Thyroid gland (tissue), 4 donors: ENCODE results near the gene PTPRT. TPM values are rescaled to one million over a fixed set of nuclear protein-coding genes. Genes with fewer than 3 reads are reported as not detected.

Experiments
- DNase-seq, 2 donors: peaks; one replicate each; pipeline ENCODE4 v3.0.0-alpha.2; 2019
- H3K27ac ChIP-seq, 3 donors: fragments of 200-600 bp; sonication (generic); 1 replicate in 2 of 3; 2 replicates in 1 of 3; pipeline ENCODE4 v1.5.1; 2016 to 2019; ENCODE audit warnings: mild to moderate bottlenecking in 1 of 3, moderate library complexity in 1 of 3
- H3K27me3 ChIP-seq: fragments of 200-600 bp; sonication (generic); one replicate; pipeline ENCODE4 v1.5.1; 2019
- H3K36me3 ChIP-seq, 2 donors: fragments of 200-600 bp; sonication (generic); one replicate each; pipeline ENCODE4 v1.5.1; 2016 to 2019
- H3K4me1 ChIP-seq, 2 donors: fragments of 200-600 bp; sonication (generic); one replicate each; pipeline ENCODE4 v1.5.1; 2017 to 2019
- H3K4me3 ChIP-seq, 3 donors: fragments of 200-600 bp; sonication (generic); replicated peaks in 1 of 3; 1 replicate in 2 of 3; 2 replicates in 1 of 3; pipeline ENCODE4 v1.5.1; 2016; ENCODE audit warnings: mild to moderate bottlenecking in 1 of 3
- H3K9me3 ChIP-seq: fragments of 200-600 bp; sonication (generic); one replicate; pipeline ENCODE4 v1.5.1; 2017
- POLR2A ChIP-seq, 2 donors: fragments of 450-650 bp; IDR thresholded peaks; one replicate each; pipeline ENCODE4 v1.6.1; 2017; ENCODE audit warnings: antibody characterized with exemption in 2 of 2, mild to moderate bottlenecking in 2 of 2, moderate library complexity in 1 of 2
- WGBS, 2 donors: methylation state at CpG; one replicate each; pipeline ENCODE4 v1.1.5; 2017; 5-methylcytosine and 5-hydroxymethylcytosine counted together
- intact Hi-C: fragments of 100-400 bp; cut with DNase I; formaldehyde crosslinking; loops from one replicate; pipeline ENCODE4 v1.15.1; 2023
- total RNA-seq, 4 donors: library from RNA; depleted of rRNA; stranded (reverse); fragments of >200 nt; gene quantifications; one replicate each; pipeline ENCODE4 v1.2.3, GENCODE V29; 2016
- TF ChIP-seq, protein P1 (sequence below), 6 experiments: fragments of 200-600 bp in 3 of 6; fragments of 450-650 bp in 3 of 6; sonication (generic) in 3 of 6; IDR thresholded peaks; one replicate each; pipeline ENCODE4 v1.5.1; 2016 to 2019; ENCODE audit warnings: antibody characterized with exemption in 6 of 6, mild to moderate bottlenecking in 2 of 6, inconsistent platforms in 1 of 6, moderate library complexity in 1 of 6

Gene PTPRT
- total RNA-seq, 4 donors from 2014 or later: 0.11 to 0.15 TPM; not detected in 2

DNA sequence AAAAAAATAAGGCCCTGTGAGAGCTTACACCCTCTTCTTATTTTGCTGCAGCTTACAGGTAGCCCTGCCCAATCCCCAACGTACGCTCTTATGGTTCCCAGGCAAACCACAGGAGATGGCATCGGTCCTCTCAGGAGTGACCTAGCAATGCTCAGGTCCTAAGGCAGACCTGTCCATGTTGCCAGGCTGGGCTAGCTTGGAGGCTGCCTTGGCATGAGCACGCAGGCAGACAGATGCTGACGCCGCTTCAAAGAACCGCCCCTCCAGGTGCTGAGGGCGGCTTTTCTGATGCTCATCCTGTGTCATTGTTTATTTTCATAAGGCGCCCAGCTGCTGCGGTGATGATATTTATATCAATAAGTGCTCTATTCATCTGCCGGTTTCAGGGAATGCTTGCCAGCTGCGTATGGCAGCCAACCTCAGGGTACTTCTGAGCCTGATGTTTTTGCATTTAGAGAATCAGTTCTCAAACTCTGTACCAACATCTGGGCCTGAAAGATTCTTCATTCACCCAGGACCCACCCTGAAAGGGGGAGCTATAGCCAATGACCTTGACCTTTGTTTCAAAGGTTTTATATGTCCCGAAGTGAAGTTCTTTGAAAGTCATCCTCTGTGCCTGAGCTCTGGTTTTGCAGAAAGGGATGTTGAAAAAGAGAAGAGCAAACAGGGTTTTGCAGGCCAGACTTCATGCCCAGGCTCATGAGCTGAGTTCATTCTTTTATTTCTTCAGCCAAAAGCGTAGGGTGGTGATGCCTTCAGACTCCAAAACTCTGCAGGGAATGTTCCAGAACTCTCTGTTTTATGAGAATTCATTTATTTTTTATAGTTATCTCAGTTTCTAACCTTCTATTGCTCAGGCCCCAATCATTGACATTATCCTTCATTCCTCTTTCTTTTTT lies 1095.9 kb downstream of the PTPRT start:
- WGBS, 2 donors: 72 to 77% methylated on average over 14 of the region's 14 CpGs
- no peak for DNase-seq
- H3K27me3 ChIP-seq: no peaks in the 10 kb centered on the region
- no peak overlapping the region for H3K4me3 ChIP-seq
- no peaks in the 10 kb centered on the region for H3K36me3 ChIP-seq
- peaks cover 8 to 10% of the 10 kb centered on the region in 2 donors for H3K4me1 ChIP-seq
- intact Hi-C loops: no loop called here
- H3K27ac ChIP-seq: no peak overlapping the region
- TF ChIP-seq POLR2A (IDR thresholded peaks at IDR 0.05): no peak
- TF ChIP-seq, protein P1, sequence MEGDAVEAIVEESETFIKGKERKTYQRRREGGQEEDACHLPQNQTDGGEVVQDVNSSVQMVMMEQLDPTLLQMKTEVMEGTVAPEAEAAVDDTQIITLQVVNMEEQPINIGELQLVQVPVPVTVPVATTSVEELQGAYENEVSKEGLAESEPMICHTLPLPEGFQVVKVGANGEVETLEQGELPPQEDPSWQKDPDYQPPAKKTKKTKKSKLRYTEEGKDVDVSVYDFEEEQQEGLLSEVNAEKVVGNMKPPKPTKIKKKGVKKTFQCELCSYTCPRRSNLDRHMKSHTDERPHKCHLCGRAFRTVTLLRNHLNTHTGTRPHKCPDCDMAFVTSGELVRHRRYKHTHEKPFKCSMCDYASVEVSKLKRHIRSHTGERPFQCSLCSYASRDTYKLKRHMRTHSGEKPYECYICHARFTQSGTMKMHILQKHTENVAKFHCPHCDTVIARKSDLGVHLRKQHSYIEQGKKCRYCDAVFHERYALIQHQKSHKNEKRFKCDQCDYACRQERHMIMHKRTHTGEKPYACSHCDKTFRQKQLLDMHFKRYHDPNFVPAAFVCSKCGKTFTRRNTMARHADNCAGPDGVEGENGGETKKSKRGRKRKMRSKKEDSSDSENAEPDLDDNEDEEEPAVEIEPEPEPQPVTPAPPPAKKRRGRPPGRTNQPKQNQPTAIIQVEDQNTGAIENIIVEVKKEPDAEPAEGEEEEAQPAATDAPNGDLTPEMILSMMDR (IDR thresholded peaks at IDR 0.05): no peak
- no peaks in the 10 kb centered on the region for H3K9me3 ChIP-seq

DNA sequence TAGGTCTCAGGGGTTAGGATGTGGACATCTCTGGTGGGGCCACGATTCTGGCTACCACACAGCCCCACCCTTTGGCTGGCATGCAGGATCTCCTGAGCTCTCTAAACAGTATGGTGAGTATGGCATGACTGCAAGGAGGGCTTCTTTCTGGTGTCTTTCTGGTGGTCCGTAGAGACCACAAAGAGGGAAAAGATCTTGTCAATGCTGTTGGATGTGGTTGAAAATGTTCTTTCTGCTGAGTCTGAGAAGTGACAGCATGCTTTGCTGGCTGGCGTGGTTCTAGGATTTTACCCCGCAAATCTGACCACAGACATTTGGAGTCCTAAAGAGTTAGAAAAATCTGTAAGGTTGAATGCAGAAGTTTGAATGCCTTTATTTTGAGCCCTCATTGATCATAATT lies 1096.7 kb downstream of the PTPRT start:
- Histone ChIP-seq H3K4me3 (no peak overlapping the region), H3K27ac (no peak overlapping the region), H3K27me3 (no peaks in the 10 kb centered on the region), H3K36me3 (no peaks in the 10 kb centered on the region), H3K4me1 (peaks cover 8 to 10% of the 10 kb centered on the region in 2 donors), H3K9me3 (no peaks in the 10 kb centered on the region)
- no peak for TF ChIP-seq POLR2A (IDR thresholded peaks at IDR 0.05)
- WGBS, 2 donors: 58 to 70% methylated on average over 3 to 4 of the region's 4 CpGs
- DNase-seq: no peak
- intact Hi-C loops: no loop called here

DNA sequence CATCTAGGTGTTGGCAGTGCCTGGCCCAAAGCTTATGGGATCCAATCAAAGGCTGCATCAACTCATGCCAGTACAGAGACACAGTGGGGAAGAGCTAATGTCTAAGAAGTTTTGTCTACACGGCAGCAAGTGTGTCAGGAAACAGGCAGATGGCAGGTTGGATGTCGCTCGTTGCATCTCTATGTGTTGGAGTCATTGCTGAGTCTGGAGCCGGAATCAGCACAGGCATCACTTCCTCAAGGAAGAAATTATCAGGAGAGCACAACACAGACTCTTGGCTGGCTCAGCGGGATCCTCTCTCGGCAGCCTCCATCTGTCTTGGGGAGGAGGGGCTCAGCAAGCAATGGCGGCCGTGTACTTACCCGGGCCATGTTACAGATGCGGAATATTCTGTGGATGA lies 1104.3 kb downstream of the PTPRT start:
- intact Hi-C loops: no loop called here
- 80 to 96% methylated on average over 8 to 10 of the region's 10 CpGs for WGBS, 2 donors
- no peak for TF ChIP-seq POLR2A (IDR thresholded peaks at IDR 0.05)
- TF ChIP-seq, protein P1 (IDR thresholded peaks at IDR 0.05): no peak
- Histone ChIP-seq H3K4me3 (no peak overlapping the region), H3K27me3 (no peaks in the 10 kb centered on the region), H3K9me3 (no peaks in the 10 kb centered on the region), H3K36me3 (no peaks in the 10 kb centered on the region), H3K4me1 (peaks cover 2 to 6% of the 10 kb centered on the region in 2 donors), H3K27ac (no peak overlapping the region)
- DNase-seq: no peak

DNA sequence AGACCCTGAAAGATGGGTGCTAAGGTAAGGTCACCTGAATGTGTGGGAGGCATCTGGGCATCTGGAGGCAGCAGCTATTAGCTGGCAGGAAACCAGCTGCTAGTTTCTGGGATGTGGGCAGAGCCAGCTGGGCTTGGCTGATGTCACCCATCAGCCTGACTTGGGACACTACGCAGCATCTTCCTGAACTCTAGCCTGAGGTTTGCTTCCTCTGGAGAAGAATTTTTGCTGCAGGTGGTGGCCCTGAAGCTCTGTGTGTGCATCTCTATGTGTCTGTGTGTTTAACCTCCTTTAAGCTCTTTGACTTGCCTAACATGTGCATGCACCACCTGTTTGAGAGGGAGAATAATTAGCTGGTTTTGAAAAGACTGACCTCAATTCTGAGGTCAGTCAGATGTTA lies 1106.4 kb downstream of the PTPRT start:
- DNase-seq: no peak
- H3K36me3 ChIP-seq: no peaks in the 10 kb centered on the region
- TF ChIP-seq, protein P1 (IDR thresholded peaks at IDR 0.05): no peak
- no peak for TF ChIP-seq POLR2A (IDR thresholded peaks at IDR 0.05)
- H3K9me3 ChIP-seq: no peaks in the 10 kb centered on the region
- no peaks in the 10 kb centered on the region for H3K4me1 ChIP-seq
- intact Hi-C loops: no loop called here
- H3K27ac ChIP-seq: no peak overlapping the region
- H3K4me3 ChIP-seq: no peak overlapping the region
- WGBS, 2 donors: 91 to 100% methylated on average over 1 of the region's 1 CpG
- H3K27me3 ChIP-seq: no peaks in the 10 kb centered on the region

DNA sequence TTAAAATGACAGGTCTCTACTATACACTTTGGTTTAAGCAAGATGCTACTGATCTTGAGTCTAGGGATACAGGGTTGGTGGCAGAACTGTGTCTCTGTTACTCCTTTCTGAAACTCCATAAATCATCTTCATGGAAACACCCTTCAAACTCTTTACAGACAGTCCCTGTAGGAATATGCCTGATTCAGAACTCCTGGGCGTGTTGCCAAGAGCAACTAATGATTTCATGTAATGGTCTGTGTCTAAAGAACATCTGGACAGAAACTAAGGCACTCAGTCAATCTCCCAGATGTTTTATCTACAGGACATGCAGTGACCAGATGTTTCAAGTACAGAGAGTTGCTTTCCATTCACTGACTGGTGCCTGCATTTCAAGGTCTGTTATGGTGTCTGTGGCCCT lies 1107.1 kb downstream of the PTPRT start:
- H3K27me3 ChIP-seq: no peaks in the 10 kb centered on the region
- H3K27ac ChIP-seq: no peak overlapping the region
- WGBS, 2 donors: 46 to 55% methylated on average over 1 of the region's 1 CpG
- TF ChIP-seq POLR2A (IDR thresholded peaks at IDR 0.05): no peak
- TF ChIP-seq, protein P1 (IDR thresholded peaks at IDR 0.05): no peak
- peak; percentile 19 to 24 for DNase-seq
- intact Hi-C loops: no loop called here
- H3K4me3 ChIP-seq: no peak overlapping the region
- H3K4me1 ChIP-seq: no peaks in the 10 kb centered on the region
- H3K36me3 ChIP-seq: no peaks in the 10 kb centered on the region
- no peaks in the 10 kb centered on the region for H3K9me3 ChIP-seq
